Measurements from ENCODE around the gene ZSCAN18.

GRCh38 chr19:58046856-58047255, 51.2 kb downstream of the ZSCAN18 start:
- TF ChIP-seq CTCF (conservative IDR thresholded peaks at IDR 0.05 in 1 of 2, IDR thresholded peaks at IDR 0.05 in 1 of 2; ENCODE audit: extremely low read depth in 1 of 2, insufficient read depth in 1 of 2, low read depth in 1 of 2, low read length in 2 of 2): no peak
- no peak for TF ChIP-seq EZH2 (IDR thresholded peaks at IDR 0.05; ENCODE audit: borderline replicate concordance, low read length)

Data from mammary epithelial cell (primary cell).